Measurements from ENCODE around the gene HSPA1A.

HSPA1A gene

GRCh38 chr6:31865205-31866118 lies 50.1 kb downstream of the HSPA1A start:
- DNase-seq, result no peak
